ENCODE data around the gene SCRN2.

SCRN2 gene

DNA sequence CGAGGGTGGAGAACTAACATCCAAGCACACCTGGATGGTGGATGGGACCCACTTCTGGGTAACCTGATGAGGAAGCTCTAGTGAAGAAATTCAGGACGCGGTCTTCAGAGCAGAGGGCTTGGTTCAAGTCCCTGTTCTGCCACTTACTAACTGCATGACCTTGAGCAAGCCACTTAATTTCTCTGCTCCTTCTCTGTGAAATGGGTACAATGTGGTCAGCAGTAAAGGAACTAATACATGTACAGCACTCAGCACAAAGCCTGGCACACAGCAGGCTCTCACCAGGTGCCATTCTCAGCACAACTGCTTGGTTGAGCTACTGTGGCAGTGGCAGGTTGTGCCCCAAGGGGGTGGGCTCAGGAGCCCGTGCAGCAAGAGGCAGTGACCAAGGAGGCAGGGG, 17.6 kb downstream of the SCRN2 start:
- TF ChIP-seq, protein P1, sequence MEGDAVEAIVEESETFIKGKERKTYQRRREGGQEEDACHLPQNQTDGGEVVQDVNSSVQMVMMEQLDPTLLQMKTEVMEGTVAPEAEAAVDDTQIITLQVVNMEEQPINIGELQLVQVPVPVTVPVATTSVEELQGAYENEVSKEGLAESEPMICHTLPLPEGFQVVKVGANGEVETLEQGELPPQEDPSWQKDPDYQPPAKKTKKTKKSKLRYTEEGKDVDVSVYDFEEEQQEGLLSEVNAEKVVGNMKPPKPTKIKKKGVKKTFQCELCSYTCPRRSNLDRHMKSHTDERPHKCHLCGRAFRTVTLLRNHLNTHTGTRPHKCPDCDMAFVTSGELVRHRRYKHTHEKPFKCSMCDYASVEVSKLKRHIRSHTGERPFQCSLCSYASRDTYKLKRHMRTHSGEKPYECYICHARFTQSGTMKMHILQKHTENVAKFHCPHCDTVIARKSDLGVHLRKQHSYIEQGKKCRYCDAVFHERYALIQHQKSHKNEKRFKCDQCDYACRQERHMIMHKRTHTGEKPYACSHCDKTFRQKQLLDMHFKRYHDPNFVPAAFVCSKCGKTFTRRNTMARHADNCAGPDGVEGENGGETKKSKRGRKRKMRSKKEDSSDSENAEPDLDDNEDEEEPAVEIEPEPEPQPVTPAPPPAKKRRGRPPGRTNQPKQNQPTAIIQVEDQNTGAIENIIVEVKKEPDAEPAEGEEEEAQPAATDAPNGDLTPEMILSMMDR (conservative IDR thresholded peaks at IDR 0.05), result no peak
- H3K27ac ChIP-seq, result no peak overlapping the region

DNA sequence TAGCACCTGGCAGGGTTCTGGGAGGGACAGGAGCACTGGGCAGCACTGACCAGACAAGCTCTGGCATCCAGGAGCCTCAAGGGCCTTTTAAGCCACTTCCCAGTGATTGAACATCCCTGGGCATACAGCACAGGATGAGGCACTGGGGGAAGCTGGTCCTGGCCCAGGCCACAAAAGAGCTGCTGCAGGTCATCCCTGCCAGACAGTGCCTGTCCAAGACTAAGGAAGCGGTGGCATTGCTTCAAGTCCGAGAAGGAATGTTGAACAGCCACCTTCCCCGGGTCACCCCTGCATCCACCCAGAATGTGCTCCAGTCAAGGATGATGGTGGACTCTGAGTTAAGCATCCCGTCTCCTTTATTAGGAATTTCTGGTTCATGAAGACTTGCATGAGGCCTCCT, 18.3 kb downstream of the SCRN2 start:
- TF ChIP-seq, protein P1 (conservative IDR thresholded peaks at IDR 0.05), result no peak
- H3K27ac ChIP-seq, result peak overlapping the region; percentile 81

DNA sequence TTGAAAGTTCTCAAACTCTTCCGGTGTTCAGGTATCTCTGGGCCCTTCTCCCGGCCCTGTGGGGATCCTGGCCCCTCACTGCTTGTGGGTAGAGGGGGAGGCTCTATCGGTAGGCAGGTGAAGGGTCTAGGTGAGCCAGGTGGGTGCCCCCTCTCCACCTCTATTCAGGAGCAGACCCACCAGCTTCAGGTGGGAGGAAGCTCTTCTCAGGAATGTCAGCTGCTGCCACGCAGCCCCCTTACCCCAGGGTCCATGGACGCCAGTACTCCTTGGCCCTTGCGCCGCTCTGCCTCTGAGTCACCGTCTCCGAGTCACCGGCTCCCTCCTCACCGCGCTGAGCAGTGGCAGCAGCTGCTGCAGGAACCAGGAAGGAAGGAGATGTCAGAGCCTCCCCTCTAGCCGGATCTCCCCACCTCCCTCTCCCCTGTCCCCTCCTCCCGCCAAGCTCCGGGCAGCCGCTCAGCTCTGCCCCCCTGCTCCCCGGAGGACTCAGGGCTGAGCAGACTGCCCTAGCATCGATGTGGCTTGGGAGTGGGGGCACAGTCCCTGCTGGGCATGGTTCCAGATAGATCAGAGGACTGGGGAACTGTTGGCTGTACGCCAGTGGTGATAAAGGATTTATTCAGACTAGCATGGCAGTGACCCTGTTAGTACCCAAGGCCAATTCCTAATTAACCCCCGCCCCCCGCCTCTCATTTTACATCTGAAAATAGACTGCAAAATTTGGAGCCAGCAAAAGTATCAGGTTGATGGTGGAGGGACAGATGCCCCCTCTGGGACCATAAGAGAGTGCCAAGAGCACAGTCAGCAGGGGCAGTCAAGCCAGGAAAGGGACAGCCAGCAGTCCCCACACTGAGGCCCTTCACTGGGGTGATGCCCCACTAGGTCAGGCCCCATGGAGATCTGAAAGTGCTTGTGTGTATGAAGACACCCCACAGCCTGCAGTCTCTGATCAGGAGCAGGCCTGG, 19.4 kb downstream of the SCRN2 start, which contains the start of gene OSBPL7:
OSBPL7 (minus strand) TSS at position 371 of the 968 bp plus-strand sequence. CDS start 1,516 bp downstream, outside the sequence.
- H3K27ac ChIP-seq, result peak within 1 kb of the TSS; percentile 81
- TF ChIP-seq, protein P1 (conservative IDR thresholded peaks at IDR 0.05), result peak; percentile 76

DNA sequence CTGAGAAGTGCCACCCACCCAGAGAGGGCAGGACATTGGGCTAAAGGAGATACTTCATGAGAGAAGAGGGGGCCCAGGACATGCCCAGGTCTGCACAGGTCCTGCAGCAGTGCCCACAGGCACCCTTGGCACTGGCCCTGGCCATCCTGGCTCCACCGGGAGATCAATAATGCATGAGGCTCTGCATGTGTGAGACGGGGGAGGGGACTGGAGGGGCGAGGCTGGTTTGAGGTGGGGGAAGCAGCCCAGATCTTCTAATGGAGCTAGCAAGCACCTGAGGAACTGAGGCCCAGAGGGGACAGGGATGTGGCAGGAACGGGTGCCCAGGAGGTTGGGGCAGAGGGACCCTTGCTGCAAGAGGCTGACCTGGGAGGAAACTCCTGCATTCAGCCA, 20.0 kb downstream of the SCRN2 start:
- TF ChIP-seq, protein P1 (conservative IDR thresholded peaks at IDR 0.05), result no peak
- H3K27ac ChIP-seq, result peak overlapping the region; percentile 81

DNA sequence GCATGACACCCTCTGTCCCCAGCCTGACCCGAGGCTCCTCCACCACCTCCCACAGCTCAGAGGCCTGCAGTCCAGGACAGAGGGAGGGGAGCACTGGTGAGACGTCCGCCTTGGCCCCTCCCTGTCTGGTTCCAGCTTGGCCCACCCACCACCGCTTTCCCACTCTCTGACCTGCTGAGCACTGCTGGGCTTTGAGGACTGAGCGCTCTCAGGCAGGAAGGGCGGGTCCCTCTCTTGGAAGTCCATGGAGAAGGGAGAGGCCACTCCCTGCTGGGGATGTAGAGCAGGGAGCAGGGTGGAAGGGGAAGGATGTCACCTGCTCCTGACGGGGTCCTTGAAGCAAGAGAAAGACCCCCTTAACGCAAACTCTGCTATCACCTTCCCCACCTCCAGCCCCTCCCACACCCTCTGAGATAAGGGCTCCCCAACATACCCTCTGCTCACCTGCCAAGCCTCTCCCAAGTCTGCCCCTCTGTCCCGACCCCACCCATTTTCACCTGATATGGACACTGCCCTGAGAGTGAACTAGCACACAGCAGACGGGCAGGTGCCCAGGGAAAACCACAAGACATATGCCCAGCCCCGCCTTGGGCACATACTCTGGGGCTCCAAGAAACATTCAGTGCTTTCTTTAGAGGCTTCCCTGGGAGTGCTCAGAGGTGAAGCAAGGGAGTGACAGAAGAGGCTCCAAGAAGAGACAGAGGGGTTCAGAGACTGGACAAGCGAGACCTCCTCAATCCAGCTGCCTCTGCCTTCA, 20.9 kb downstream of the SCRN2 start:
- TF ChIP-seq, protein P1 (conservative IDR thresholded peaks at IDR 0.05), result no peak
- H3K27ac ChIP-seq, result 0 out of 2 replicates have a peak overlapping the region, but pooled peaks have one; percentile 81

DNA sequence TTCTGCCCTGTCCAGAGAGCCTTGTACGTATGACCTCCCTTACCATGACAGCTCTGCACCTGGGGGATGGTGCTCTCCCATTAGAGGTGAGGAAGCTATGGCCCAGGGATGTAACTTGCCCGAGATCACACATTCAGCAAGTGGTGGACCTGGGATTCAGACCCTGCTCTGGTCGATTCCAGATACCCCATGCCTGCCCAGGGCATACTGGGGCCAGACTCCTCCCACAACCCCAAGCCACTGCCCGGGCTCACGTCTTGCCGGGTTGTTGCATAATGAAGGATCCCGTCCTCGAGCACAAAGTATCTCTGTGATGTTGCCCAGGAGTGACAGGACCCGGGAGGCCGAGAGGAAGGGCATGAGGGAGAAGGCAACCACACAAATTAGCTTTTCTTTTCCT, 21.6 kb downstream of the SCRN2 start:
- H3K27ac ChIP-seq, result no peak overlapping the region
- TF ChIP-seq, protein P1 (conservative IDR thresholded peaks at IDR 0.05), result no peak
